ENCODE data around the gene ARL6IP5.

- no peak for TF ChIP-seq FOXM1 (IDR thresholded peaks at IDR 0.05; ENCODE audit: borderline replicate concordance)
- TF ChIP-seq HDGF (IDR thresholded peaks at IDR 0.05; ENCODE audit: borderline replicate concordance): no peak
- no peak for TF ChIP-seq TARDBP (IDR thresholded peaks at IDR 0.05)
- TF ChIP-seq SP1 (IDR thresholded peaks at IDR 0.05): no peak
- no peak for TF ChIP-seq NFRKB (IDR thresholded peaks at IDR 0.05)
- TF ChIP-seq L3MBTL2 (conservative IDR thresholded peaks at IDR 0.05): no peak
Observed at GRCh38 chr3:69144631-69145245, 60.0 kb downstream of the ARL6IP5 start.
